Activated CD8-positive, alpha-beta memory T cell treated with anti-CD3 and anti-CD28 coated beads for 24 hours (primary cell): Measurements from ENCODE around the gene C20orf173.
"Not testable (repeated sequence)": the region's sequence is repeated elsewhere in the genome, so short reads cannot be mapped to it uniquely, and the experiment has no call there.

ENCODE experiments used
- DNase-seq: peaks from one replicate; pipeline ENCODE4 v3.0.0-alpha.2; 2020

C20orf173 gene, protein sequence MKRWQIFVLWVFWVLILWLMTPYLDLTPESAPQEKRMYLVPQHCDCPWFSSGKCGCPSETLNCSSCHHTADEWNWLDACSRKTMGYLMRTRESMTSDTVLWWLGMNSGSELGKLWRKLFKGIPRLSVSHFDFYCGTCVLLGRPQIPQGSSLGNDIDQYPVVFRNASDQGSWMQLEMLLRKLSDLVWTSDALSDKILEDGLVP

DNA sequence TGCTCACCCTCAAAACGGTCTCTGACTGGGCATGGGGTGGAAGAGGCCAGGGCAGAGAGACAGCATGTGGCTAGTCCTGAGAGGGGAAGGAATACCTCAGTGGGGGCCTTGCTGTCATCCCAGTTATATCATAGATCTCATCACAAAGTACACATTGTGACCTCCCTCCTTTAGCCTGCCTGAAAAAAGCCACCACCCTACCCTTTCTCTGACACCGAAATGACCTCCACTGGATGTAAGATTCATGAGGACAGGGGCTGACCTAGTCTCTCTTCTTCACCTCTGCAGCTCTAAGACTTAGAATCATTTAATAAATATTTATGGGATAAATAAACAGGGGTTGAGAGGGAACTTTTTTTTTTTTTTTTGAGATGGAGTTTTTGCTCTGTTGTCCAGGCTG is at the start of gene C20orf173:
TSS of gene C20orf173 (minus strand) at position 101 of the 400 bp plus-strand sequence. CDS start 279 bp downstream, outside the sequence.
- no peak for DNase-seq

DNA sequence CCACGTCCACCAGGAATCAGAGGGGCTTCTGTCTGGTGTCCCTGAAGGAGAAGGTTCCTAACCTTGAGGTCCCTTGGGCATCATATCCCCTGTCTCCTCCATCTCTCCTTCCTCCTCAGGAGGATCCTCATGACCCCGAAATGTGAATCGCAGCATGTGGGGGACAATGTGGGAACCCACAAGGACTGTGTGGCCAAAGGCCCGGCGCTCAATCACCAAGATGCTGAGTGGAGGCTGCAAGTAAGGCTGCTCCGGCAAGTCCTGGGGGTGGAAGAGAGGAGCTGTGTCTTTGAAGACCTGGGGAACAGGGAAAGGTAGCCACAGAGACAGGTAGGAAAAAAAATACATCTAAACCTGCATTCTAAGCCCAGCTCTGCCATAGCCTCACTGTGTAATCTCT is 49.7 kb upstream of the C20orf173 start:
- DNase-seq: no peak

DNA sequence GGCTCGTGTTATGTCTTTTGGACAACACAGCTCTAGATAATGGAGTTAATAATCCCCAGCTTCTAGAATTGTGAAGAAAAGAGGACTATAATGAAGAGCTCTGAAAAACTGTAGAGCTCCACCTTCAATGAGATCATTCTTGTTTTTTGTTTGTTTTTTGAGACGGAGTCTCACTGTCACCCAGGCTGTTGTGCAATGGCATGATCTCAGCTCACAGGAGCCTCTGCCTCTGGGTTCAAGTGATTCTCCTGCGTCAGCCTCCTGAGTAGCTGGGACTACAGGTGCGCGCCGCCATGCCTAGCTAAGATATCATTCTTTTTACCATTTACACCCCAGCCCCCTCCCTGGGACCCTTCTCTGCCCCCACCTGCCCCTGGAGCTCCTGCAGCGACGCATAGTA is 49.0 kb upstream of the C20orf173 start:
- DNase-seq: no peak

DNA sequence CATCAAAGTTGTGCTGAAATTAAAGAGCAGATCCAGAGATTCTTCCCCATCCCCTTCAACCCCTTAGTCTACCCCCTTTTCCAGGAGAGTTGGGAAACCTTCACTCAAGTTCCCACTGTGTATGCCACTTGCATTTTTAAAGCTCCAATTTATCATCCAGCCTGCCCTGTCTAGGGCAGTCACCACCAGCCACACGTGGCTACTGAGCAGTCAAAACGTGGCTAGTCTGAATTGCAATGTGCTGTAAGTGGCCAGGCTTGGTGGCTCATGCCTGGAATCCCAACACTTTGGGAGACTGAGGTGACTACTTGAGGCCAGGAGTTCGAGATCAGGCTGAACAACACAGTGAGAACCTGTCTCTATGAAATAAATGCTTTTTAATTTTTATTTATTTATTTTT is 47.4 kb upstream of the C20orf173 start:
- no peak for DNase-seq

DNA sequence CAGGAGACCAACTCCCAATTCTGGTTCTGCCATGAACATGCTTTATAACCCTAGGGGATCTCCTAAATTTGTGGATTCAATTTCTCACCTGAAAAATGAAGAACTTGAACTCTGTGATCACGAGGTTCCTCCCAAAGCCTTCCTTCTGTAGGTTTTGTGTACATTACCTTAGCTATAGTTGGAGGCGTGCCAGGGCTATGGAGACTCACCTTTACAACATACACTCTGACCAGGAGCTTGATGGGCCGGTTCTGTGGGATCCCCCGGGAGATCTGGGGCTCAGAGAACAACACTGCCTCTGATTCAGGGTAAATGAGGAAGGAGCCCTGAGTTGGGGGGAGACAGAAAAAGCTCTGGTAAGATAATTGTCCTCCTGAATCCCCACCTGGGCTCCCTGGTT is 46.5 kb upstream of the C20orf173 start:
- no peak for DNase-seq

DNA sequence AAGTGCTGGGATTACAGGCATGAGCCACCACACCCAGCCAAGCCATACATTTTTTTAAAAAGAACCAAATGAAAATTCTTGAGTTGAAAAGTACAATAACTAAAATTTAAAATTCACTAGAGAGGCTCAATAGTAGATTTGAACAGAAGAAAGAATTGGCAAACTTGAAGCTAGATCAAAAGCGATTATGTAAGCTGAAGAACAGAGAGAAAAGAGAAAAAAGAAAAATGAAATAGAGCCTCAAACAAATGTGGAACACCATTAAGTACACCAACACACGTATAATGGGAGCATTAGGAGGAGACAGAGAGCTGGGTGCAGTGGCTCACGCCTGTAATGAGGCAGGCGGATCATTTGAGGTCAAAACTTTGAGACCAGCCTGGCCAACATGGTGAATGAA is 43.4 kb upstream of the C20orf173 start:
- DNase-seq: no peak

DNA sequence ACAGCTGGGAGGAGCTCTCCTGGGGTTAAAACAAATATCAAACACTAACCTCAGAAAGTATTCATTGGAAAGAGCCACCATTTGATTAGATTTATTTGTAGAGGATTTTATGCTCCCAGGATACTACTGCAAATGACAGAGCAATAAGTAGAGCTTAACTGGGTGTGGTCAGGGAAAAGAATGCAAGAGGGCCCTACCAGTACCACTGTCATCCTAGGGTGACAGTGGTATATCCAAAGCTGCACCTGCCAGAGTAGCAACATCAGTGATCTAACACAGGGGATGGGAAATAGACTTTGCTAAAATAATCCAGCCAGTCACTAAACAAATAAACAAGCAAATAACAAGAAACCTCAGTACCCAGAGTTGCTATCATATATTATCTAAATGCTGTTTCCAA is 42.1 kb upstream of the C20orf173 start:
- no peak for DNase-seq

DNA sequence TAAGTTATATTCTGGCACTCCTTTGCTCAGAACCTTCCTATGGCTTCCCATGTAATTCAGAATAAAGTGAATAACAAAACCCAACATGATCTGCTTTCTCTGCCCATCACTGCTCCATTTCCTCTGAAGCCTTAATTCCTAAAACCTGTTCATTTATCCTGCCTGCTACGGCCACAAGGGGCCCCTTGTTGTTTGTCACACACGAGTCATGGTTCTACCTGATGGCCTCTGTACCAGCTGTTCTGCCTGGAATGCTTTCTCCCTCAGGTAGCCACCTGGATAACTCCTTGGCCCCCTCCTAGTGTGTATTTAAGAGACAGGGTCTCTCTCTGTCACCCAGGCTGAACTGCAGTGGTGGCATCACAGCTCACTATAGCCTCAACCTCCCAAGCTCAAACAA is 39.2 kb upstream of the C20orf173 start:
- no peak for DNase-seq

DNA sequence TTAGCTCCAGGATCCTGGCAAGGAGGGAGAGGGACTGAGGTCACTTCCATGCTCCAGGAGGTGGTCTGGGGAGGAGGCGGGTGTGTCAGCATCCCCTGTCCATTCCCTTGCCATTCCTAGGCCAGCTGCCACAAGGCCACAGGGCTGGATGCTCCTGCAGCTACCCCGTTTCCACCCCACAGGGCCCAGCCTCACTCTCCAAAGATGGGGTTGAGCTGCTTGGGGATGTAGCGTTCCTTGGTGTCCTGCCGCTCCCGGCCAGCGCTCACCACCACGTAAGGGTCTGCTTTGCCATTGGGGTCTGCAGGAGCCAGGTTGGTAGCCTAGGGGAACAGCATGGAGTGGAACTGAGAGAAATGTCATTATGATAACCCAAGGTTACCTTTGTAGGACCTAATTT is 35.5 kb upstream of the C20orf173 start:
- no peak for DNase-seq

DNA sequence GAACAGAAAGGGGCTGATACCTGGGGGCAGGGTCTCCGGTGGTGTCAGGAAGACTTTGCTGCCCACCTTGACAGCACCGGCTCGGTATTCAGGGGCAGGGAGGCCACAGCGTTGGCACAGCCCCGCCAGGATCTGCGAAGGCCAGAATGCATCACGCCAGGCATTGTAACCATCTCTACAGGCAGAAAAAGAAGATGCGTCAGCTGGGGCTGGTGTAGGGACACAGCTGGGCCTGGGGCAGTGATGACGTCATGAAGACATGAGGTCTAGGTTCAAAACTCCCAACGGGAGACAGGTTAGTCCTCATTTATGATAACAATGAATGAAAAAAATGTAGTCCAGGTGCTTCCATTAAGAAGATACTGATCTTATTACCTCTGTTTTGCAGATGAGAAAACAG is 34.4 kb upstream of the C20orf173 start:
- DNase-seq: no peak

DNA sequence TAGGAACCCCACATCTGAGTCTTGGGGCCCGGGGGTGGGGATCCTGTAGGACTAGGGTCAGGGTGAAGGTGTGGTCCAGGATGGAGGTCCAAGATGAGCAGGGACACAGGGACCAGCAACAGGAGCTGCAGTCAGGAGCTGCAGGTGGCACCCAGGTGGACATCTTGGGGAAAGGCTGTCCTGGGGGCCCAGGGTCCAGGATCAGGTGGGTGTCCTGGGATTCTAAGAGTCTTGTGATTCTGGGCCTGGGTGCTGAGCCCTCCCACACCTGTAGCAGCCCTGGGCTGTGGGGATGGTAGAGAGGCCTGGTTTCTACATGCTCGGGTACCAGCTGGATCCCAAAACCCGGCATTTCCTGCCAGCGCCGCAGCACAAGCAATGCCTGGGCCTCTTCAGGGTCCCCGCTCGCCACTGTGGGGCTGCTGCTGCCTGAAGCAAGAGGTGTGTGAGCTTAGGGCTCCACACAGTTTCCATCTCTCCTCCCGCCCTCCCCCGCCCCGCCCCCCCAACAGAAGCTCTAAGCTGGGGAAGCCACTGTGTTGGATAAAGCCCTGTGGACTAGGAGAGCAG is 33.2 kb upstream of the C20orf173 start:
- DNase-seq: no peak

DNA sequence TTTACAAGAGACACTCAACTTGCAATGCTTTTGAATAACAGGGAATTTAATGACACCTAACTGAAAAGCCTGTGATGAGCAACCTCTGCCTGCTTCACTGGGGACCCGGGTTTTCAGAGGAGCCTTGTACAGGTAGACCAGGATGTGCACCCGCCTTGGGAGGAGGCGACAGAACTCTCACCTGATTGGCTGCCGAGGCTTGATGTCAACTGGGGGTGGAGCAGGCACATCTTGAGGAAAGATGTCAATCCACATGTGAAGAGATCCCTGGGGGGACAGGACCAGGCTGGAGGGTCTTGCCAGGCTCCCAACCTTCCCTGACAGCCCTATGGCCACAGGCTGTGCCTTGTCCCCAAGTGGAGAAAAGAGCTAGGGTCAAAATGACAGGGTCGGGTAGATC is 32.2 kb upstream of the C20orf173 start:
- DNase-seq: no peak

DNA sequence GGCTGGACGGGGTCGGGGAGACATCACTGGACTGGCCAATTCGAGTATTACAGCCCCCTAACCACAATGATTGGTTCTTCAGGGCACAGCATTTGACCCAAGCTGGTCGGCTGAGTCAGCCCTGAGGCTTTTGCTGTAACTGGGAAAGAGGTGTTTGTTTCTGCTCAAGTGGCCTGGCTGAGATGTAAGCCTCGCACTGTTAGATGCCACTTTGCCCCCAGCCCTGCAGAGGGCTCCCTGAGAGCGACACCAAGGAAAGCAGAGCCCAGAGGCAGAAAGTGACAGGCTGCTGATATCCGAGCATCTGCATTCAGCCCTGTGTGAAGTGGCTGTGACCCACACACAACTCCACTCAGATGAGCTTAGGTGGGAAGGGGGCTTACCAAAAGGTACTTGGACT is 31.8 kb upstream of the C20orf173 start:
- DNase-seq: no peak

DNA sequence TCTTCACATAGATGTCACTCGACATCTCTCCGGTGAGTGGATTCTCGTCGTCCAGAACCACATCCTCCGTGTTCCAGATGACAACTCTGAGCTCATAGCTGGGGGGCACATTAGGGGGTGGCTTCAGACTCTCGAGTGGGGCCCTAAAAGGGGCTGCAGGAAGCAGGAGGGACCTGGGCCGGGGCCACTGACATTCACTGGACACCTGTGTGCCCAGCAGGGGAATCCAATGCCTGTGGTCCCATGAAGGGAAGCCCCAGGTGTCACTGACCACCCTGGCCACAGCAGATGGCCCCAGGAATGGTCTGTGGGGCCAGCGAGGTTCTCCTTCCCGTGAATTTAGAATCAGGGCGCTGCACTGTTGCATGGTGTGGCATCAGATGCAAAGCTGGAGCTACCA is 31.1 kb upstream of the C20orf173 start:
- DNase-seq: no peak

DNA sequence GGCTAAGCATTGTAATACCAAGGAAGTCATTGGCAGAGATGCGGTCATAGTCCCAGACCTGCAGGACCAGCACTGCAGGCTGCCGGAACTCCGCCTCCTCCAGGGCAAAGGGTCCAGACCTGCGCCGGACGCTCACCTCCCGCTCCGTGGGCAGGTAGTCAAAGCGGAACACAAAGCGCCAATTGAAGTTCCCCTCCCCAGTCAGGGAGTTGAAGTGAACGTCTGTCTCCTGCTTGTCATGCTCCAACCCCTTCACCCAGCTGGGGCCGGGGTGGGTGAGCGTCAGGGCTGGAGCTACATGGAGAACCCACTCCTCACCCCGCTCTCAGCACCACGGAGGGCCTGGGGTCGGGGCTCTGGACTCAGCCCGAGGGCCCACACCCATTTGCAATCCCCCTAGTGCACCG is 30.7 kb upstream of the C20orf173 start:
- no peak for DNase-seq

DNA sequence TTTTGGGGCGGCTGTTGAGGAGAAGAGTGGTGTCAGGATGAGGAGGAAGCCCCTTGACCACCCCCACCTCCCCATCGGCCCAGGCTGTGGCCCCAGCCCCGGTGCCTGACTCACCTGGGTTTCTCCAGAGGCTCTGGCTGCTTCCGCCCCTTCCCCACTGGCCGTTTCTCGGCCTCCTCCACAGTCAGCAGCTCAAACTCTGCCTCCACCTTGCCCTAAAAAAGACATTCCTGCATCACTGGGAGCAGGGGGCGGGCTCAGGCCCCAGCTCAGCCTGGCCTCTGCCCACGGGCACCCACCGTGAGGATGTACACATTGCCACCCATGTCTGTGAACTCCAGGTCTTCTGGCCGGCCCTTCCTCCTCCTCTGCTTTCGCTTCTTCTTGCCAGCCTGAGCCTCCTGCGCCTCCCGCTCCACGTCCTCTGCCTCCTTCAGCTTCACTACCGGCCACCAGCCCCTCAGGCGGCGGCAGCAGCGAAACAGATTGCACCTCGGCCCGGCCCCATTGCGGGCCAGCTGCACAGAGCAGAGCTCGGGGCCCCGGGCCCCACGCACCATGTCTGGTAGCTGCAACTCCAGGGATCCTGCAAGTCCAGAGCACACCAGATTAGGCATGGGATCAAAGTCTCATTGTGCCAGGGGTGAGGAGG is 29.7 kb upstream of the C20orf173 start:
- no peak for DNase-seq

DNA sequence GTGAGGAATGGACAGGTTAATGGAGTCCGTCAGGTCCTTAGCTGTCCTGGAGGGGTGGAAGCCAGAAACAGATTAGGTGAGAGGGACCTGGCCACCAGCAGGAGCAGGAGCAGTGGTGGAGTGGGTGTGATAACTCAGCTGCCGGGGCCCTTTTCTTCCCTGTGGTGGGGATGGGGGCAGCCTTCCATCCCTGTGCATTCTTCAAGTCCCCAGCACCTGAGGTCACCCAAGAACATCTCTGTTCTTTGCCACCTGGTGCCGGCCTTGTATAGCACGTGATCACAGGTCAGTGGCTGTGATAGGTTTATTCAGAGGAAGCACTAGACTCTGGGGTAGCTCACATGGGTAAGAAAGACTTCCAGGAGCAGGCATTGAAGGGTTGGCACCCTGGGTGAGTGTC is 29.0 kb upstream of the C20orf173 start:
- no peak for DNase-seq

DNA sequence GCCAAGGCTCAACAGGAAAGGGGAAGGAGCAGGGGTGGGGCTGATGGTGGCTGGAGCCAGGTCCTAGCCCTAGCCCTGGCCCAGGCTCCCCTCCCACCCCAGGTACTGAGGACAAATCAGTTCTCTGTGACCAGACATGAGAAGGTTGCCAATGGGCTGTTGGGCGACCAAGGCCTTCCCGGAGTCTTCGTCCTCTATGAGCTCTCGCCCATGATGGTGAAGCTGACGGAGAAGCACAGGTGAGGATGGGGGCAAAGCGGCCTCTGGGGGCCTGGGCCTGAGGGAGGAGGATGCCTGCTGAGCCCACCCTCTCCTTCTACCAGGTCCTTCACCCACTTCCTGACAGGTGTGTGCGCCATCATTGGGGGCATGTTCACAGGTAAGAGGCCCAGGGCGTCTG is 27.4 kb upstream of the C20orf173 start:
- DNase-seq: no peak

DNA sequence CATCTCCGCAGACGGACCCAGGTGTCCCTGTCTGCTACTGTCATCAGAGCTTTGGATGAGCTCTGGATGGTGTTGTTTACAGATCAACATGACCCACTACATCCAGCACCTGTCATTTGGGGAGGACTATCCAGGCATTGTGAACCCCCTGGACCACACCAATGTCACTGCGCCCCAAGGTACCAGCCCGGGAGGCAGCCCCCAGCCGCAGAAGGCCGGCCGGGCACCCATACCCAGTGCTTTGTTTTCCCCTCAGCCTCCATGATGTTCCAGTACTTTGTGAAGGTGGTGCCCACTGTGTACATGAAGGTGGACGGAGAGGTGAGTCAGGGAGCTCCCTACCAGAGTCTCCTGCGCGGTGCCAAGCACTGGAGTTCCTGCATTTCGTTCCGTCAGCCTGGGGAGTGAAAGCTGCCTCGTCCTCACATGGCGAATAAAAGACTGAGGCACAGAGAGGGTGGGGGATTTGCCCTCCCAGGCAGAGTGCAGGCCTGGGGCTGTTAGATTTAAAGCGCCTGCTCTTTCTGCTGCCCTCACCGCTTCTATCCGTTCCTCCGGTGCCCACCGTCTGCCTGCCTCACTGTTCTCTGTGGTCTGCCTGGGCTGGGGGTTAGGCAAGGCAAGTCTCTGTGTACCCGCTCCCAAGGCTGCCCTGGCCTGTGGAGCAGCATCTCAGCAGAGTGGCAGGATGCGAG is 26.6 kb upstream of the C20orf173 start:
- DNase-seq: no peak

DNA sequence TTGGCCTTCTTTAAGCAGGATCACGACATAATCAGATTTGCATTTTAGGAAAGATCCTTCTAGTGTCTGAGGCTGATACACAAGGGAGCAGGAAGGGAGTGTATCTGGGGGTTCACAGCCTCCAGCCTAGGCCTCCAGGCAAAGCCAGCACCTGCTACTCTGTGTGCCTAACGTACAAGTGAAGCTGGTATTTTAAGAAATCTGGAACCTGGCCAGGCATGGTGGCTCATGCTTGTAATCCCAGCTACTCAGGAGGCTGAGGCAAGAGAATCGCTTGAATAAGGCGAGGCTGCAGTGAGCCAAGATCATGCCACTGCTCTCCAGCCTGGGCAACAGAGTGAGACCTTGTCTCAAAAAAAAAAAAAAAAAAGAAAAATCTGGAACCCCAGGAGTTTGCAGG is 26.0 kb upstream of the C20orf173 start:
- not testable (repeated sequence) for DNase-seq

DNA sequence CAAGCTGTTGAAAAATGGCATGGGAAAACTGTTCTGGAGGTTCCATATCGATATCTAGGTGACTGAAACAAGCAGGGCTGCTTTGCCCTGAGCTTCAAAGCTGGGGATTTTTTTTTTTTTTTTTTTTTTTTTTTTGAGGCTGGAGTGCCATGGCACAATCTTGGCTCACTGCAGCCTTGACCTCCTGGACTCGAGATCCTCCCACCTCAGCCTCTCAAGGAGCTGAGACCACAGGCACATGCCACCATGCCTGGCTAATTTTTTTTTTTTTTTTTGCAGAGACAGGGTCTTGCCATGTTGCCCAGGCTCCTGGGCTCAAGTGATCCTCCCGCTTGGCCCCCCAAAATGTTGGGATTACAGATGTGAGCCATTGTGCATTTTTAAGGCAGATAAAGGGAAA is 23.5 kb upstream of the C20orf173 start:
- no peak for DNase-seq

DNA sequence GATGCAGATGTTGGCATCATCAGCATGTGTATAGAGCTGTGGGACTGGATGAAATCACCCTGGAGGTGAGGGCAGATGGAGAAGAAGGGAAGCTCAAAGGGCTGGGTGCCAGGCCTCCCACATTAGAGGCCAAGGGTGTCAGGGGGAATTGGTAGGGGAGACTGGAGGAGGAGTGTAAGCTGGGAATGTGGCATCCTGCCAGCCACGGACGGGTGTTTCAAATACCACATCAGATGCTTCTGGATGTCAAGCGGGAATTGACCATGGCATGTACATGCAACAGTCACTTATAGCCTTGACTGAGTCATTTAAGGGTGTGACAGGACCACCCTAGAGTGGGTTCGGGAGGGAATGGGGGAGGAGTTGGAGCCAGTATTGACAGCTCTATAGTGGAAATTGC is 22.1 kb upstream of the C20orf173 start:
- DNase-seq: no peak

DNA sequence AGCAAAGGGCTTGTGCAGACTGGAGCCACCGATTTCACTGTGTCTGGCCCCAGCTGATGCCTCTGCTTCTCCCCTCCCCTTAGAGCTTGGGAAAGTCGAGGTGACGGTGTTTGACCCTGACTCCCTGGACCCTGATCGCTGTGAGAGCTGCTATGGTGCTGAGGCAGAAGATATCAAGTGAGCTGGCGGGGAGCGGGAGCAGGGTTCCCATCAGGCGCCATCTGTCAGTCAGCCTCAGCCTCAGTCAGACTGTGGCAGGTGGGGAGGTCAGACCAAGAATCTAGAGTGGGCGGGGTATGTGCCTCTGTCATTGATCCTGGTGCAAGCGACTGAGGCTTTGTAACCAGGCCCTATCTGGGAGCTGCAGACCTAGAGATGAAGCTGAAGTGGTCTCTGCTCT is 17.9 kb upstream of the C20orf173 start:
- no peak for DNase-seq

DNA sequence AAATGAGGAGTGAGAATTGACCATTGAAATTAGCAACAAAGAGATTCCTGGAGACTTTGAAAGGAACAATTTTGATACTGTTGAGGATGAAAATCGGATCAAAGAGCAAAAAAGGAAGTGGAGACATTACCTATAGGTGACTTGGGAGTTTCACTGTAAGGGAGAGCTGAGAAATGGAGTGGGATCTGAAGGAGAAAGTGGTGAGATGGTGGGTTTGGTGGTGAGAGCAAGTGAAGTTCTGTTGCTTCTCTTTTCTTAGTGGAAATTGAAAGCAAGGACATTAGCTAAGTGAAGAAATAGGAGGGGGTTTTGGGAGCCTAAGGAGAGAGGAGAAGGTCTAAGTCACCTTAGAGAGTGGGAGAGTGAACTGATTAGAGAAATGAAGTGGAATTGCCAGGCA is 16.7 kb upstream of the C20orf173 start:
- no peak for DNase-seq
